ENCODE results near the gene CLCN3.
"Not testable (repeated sequence)": the region's sequence is repeated elsewhere in the genome, so short reads cannot be mapped to it uniquely, and the experiment has no call there.

Gene CLCN3

DNA sequence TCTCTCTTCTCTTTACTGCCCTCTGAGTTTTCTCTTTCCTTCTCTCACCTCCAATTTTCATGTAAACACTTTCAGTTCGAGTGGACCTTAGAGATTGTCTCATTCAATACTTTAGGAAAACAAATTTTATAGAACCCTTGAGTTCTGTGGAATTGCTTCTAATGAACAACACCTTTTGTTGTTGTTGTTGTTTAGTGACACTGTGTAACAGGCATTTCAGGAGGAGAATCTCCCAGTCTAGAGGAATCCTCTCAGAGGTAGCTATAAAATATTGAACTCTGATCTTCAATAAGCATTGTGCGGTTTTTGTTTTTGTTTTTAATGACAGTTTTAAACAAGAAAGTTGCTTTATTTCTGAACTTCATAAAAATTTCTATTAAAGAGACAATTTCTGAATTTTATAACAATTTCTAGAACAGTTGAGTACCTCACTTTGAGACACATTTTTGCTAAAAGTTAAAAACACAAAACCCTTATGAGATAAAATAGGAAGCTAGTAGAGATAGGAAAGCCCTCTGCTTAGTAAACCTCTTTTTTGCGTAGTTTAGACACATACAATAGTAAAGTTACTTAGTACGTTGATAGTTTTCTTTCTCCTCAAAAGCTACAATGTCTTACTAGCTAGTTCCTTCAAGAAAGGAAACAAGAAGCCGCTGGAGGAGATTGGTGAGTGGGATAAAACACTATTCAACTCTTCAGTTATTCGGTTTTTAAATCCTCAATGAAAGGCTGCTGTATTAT lies 38.8 kb downstream of the CLCN3 start:
- DNase-seq = no peak

DNA sequence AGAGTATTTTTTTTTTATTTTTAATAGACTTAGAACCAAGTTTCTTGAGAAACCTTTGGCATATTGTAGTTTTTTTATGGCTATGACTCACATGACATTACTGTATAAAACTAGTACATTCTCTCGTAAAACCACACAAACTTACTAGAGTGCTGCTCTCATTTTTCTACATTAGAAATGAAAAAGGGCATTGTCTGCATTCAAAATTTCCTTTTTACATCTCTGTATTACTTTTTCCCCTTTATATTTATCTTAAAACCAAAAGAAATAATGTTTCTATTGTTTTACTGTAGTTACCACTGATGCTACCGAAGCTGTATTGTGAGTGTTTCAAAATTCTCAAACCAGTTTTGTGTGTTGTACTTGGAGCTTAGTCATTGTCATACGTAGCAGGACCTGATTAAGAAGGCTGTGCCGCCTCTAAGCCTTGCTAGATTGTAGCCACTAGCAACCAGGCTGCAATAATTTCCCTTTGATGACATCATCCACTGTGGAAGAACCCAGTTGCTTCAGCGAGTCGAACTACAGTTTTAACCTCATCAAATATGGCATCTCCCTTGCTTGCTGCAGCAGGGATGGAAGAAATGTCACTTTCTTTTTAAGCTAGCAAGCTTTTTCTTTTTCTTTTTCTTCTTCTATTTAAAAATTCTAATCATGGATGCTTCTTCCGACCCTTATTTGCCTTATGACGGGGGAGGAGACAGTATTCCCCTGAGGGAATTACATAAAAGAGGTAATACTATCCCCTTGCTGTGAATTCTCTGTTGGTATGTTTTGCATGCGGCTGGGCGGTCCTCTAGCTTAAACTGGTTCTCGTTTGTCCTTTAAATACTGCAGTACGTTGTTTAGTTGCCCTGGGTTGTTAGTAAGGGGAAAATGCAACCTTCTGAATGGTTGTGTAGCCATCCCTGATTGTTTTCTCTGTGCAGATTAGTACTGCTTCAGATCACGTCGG lies 39.6 kb downstream of the CLCN3 start:
- peak; percentile 7 to 8 for DNase-seq

DNA sequence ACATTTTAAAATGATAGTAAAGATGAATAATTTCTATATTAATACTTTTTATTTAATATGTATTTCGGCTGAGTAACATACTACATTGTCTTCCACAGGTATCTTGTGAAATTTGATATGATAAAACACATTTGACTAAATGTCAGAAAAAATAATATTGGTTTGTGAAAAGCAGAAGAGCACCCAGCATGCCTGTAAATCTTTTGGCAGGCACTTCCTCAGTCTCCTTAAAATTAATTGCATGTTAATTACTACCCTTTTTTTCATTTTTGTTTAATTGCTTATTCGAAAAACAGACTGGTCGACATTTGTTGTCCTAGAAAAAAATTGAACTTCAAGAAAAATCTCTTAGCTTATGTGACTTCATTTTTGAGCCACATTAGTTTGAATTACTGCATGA lies 40.6 kb downstream of the CLCN3 start:
- no peak for DNase-seq

DNA sequence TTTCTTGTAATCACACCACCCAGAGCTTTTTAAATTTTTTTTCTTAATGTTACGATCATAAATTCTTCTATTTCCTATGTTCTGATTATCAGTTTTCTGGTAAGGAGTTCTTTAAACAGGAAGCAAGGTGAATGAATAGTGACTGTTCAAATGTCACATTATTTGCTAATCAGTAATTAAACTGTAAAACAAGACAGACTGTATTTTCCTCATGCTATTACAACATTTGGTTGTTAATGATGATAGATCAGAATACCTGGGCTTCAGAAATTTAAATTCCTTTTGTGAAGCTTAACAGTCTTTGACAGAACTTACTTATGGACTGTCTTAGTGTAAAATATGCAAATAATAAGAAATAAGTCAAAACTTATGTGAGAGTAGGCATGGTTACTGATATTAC lies 41.4 kb downstream of the CLCN3 start:
- DNase-seq = no peak

DNA sequence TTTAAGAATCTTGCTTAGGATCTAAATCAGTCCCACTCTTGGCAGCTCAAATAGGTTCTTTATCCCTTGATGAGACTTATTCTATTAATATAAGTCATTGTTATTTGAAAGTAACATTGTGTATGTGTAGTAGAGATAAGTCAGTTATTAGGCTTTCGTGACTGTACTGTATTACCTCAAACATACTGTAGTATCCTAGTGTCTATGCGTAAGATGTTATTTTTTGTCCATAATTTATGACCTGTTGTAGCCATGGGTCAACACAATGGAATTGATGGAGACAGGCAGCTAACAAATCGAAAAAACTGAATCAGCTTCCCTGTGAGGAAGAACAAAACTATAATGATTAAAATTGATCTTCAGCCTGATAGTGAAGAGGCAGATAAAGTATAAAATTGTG lies 41.8 kb downstream of the CLCN3 start:
- DNase-seq = no peak

GRCh38 chr4:169663402-169663801 lies 43.0 kb downstream of the CLCN3 start:
- no peak for DNase-seq

DNA sequence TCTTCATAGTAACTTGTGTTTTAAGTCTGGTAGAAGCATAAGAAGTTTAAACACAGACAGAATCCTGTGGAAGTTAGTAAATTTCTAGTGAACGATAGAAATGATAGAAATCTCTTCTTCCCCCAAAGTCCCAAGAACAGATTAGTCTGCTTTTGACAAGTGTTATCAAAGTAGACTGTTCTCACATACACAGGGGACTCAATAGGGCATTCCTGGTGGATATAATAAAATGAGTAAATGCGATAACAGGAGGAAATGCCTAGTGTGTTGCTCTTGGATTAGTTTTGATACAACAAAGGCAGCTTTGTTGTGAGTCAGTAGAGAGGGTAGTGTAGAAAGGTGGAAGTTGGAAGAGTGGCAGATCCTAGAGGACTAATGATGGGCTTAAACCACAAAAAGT lies 43.5 kb downstream of the CLCN3 start:
- DNase-seq = no peak

- DNase-seq = no peak
Measured at GRCh38 chr4:169664615-169665014, 44.2 kb downstream of the CLCN3 start.

DNA sequence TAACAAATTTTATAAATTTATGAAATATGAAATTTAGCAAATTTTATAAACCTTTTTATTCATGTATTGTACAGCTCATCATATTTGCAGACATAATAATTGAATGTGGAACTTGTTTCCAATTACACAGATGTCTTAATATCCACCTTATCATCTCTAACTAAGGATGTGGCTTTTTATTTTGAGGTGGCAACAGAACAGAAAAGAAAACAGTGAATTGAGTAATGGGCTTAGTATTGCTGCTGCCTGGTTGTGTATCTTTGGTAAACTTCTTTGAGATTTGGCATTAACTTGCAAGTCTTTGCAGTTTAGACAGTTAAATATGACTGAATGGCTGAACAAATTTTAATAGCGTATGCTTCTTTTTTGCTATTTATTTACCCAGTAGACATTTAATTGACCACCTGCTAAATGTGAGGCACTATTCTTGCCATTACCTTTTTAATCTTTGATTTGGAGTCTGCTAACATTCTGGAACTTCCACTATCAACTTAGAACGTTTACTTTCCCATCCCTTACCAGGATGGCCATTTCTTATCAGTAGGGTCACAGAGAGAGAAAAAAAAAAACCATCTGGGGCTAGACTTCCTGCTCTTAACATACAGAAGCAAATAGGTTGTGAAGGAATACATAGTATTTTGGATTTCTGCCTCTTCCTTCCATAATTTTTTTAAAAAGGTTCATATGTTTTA lies 44.8 kb downstream of the CLCN3 start:
- no peak for DNase-seq

GRCh38 chr4:169668069-169668721 lies 47.8 kb downstream of the CLCN3 start:
- DNase-seq = no peak

- DNase-seq = no peak
Measured at GRCh38 chr4:169675825-169676224, 55.4 kb downstream of the CLCN3 start.

GRCh38 chr4:169677150-169677748 lies 56.9 kb downstream of the CLCN3 start:
- no peak for DNase-seq

- DNase-seq = not testable (repeated sequence)
Measured at GRCh38 chr4:169678486-169678885, 58.1 kb downstream of the CLCN3 start.

- not testable (repeated sequence) for DNase-seq
Measured at GRCh38 chr4:169678951-169679591, 58.7 kb downstream of the CLCN3 start.

- DNase-seq = no peak
Measured at GRCh38 chr4:169682372-169683047, 62.1 kb downstream of the CLCN3 start.

GRCh38 chr4:169689681-169690080 lies 69.3 kb downstream of the CLCN3 start:
- no peak for DNase-seq

GRCh38 chr4:169690787-169691186 lies 70.4 kb downstream of the CLCN3 start:
- no peak for DNase-seq

DNA sequence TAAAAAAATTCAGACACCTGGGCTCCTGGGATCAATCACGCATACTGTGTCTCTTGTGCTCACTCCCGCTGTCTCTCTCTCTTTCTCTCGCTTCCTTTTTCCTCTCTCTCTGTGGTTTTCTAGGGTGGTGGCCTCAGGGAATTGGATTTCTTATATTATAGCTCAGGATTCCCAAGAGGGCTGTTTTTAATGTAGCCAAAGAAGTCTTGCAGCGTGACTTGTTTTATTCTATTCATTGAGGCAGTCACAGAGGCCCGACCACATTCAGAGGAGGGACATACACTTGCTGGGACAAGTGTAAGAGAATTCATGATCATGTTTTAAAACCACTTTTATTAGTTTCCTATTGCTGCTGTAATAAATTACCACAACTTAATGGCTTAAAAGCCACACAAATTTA lies 78.0 kb downstream of the CLCN3 start:
- no peak for DNase-seq

- no peak for DNase-seq
Measured at GRCh38 chr4:169707958-169708643, 87.7 kb downstream of the CLCN3 start.

DNA sequence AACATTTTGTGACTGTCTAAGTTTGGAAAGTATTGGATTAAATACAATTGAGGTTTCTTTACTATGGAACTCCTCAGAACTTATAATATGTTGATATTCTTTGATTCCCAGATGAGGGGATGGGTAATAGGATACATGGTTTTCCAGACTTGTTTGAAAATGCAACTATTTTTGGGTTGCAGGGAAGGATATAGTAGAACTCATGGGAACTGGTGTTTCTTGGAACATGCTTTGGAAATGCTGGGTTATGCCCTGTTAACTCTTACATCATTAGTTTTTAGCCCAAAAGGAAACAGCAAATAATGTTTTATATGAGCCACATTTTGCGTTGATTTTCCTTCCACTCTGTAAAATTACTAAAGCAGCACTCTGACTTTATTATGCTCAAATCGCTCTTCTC lies 95.4 kb downstream of the CLCN3 start:
- DNase-seq = no peak

DNA sequence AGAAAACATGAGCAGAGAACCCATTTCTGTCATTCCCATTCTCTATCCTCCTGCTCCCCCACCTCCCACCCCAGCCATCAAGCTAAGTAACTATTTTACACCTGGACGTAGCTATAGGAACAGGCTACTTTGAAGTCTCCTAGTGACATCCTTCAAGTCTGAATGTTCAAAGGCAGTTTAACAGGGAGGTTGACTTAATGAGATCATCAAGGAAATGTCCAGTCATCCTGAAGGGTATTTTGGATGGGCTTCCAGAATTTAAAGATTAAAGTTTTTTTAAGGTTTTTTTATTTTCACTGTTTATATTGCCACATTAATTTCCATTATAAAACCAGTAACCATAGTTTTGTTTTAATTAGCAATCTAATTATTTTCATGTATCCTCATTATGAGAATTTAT lies 96.3 kb downstream of the CLCN3 start:
- no peak for DNase-seq

Measured in NCI-H187 (cell line).